Measurements from ENCODE around the gene FAM241B.

FAM241B gene

DNA sequence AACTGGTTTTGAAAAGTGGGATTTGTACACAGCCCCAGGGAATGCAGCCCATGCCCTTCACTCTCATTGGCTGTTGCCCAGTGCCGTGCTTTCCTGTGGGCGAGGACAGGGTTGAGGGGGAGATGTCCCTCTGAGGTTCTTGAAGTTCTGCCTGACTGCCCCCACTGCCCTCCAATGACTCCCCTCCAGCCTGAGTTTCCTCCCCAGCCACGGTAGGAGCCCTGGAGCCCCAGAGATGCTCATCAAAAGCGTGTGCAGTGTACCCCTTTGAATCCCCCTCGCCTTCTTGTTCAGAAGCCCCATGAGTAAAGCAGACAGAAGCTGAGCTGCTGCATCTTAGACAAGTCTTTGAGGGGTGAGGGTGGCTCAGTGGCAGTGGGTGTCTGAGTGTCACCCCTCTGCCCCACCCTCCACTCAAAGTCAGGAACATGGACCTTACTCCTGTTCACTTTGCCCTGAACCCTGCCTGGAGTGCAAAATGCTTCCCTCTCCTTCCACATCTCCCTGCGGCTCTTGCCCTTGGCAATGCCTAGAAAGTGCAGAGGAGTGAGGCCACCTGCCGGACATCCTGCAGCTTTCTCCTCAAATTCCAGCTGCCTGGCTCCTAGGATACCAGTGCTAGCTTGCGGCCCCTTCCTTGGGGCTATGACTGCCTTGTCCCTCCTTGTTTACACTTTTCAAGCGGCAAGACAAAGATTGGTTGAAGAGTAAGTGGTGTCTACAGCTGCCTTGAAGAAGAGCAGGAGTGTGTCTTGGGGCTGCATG, 19.9 kb downstream of the FAM241B start:
- DNase-seq = no peak

DNA sequence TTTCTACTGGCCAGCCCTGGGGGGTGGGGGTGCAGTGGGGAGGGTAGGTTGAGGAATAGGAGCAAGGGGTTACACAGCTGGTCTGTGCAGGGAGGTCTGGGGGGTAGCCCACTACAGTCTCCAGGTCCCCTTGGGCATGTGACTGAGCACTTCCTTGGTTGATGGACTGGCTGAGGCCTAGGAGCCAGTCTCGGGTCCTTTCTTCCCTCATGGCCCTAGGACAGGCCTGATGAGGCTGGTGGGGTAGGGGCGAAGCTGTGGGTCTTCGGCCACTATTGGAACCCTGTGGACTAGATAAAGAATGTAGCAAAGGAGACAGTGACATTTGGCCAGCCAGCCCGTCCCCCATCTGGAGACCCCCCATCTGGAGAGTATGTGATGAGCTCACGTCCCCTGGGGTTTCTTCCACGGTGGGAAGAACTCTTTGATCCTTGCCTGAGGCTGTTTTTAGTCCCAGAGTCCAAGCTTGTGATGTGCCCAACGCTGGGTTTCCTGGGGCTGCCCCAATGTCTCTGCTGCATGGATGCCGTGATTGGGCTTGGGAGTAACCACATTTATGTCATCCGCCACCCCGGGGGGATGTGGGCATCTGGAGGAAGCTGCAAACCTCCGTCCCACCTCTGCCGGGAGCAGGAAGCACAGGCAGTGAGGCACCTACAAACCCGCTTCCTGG, 20.7 kb downstream of the FAM241B start:
- DNase-seq = no peak

DNA sequence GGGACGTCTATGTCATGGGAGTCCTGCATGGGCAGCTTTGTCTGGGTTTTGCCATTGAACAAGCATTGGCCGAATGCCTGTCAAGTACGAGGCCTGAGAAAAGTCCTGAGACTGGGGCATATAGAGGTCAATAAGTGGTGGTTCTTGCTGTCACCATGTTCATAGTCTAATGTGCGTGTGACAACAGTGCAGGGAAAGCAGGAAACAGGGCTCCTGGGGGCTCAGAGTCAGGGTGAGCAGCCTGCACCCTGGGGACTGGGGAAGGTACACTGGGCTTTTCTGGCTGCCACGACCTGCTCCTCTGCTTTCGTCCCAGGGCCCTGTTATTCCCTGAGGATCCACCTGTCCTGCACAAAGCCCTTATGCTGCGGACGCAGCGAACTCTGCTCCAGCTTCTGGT, 21.3 kb downstream of the FAM241B start:
- no peak for DNase-seq

DNA sequence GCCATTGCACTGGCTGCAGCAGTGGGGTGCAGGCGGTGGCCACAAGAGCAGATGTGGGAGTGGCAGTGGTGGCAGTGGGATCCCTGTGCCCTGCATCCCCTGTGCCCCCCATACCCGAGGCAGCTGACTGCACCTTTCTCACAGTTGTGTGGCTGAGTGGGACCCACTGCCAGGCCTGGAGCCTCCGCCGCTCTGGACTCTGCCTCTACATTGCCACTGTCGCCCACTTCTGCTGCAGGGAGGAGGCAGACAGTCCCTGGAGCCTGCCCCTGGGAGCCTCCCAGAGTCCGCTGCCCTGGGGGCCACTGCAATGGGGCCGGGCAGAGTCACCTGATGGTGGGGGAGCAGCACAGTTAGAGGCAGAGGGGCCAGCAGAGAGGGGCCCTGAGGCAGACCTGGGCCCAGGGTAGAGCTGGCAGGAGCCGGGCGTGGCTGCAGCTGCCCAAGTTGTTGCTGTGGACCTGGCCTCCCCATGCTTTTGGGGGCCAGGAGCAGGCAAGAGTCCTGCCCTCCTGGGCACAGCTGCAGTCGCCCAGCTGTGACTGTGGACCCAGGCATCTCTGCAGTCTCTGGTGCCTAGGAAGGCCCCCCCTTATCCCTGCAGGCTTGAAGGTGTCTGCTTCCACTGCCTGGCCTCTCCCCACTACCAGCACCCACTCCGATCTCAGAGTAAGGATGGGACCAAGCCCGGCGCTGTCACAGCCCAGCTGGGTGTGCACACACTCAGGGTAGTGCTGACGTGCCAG, 22.2 kb downstream of the FAM241B start:
- DNase-seq = no peak

DNA sequence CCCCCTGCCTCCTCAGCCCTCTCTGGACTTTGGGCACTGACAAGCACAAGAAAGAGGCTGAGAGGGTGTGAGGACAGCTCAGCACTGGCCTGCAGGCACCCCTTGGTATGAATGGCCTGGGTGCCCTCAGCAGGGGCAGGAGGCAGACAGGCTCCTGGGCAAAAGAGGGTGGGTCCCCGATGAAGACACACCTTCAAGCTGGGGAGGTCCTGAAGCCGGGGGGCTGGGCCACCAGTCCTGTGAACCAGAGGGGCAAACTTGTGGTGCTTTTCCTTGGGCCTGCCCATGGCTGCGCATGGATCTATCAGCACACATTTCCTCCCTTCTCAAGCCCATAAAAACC, 22.8 kb downstream of the FAM241B start:
- no peak for DNase-seq

DNA sequence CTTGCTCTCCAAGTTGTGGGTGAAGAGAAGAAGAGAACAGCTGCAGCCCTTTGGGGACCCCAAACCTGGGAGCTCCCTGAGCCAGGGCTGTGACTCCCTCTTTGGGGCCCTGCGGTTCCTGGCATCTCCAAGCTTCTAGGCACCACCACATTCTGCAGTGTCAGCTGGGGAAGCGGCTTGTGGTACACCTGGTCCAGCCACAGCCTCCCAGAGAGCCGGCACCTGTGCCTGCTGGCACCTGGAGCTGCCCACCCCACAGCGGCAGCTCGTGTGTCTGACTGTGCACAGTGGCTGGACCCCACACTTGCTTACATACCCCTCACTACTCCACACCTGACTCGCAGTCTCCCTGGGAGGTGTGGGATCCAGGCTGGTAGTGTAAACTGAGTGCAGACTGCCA, 23.5 kb downstream of the FAM241B start:
- no peak for DNase-seq

DNA sequence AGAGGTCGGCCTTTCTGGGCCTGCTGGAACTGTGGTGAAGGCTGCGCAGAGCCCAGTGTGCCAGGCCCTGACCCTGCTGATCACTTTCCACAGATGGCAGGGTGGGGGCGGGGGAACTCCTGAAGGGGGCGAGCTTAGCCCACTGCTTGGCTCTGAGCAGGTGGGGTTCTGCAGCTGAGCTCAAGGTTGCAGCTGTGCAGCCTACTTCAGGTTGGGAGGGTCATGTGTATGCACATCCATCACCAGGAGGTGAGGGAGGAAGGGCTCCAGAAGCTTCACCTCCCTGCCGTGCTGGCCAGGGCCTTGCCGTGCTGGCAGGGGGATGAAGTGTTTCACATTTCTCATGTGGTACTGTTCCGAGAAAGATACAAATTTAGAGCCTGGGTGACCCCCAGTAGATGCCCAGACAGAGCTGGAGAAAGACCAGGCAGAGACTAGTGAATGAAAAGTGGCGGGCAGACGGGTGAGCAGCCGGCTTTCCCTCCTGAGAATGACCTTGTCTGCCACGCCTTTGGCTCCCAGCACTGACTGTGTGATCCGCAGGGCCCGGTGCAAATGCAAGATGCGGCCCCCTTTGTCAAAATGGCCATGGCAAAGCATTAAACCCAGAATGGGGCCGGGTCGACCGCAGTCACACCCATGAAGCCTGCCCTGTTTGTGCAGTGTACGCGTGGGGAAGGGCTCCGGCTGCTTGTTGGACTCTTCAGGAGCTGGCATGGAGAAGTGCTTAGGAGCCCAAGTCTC, 25.2 kb downstream of the FAM241B start:
- no peak for DNase-seq

DNA sequence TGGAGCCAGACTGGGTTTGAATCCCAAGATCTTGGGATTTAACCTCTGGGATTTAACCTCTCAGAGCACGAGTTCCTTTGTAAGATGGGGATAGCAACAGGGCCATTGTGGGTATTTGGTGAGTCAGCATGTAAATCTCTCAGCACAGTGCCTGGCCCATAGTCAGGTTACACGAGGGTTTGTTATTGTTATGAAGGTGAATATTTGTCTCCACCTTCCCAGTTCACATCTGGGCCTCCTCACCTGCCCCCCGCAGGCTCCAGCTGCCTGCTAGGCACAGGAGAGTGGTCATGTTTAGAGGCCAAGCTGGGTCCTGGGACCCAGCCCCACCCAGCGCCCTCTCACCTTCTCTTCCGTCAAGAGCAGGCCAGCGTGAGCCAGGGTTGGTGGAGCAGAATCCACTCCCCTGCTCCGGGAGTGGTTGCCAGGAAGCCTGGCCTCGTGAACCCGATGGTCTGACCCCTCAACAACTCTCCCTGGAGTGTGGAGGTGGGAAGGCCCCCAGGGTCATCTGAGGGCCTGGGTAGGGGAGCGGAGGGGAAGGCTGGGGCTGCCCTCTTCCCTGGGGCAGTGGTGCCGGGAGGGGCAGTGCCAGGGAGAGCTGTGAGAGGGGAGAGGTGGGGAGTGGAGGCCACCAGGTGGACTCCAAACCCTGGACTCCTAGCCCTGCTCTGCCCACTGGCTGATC, 26.0 kb downstream of the FAM241B start:
- no peak for DNase-seq

DNA sequence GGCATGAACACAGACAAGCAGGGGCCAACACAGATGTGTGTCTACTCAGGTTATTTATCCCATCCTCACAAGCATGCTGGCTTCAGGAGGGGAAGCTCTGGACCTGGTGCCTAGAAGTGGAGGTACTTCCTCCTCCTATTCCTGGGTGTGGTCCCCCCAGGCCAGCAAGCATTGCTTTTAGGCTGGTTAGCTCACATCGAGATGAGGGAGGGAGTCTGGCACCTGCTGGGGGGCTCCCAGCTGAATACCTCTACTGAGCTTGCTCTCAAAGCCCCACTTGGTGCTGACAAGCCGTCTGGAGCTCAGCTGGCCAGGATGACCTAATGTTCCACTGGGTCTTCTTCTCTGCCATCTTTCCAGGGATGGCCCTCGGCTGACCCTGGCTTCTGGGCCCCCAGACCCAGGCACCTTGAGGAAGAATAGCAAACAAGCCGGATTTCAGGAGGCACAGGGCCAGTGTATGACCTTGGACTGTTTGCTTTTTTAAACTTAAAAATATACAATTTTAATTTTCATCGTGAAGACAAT, 26.8 kb downstream of the FAM241B start:
- DNase-seq = no peak

DNA sequence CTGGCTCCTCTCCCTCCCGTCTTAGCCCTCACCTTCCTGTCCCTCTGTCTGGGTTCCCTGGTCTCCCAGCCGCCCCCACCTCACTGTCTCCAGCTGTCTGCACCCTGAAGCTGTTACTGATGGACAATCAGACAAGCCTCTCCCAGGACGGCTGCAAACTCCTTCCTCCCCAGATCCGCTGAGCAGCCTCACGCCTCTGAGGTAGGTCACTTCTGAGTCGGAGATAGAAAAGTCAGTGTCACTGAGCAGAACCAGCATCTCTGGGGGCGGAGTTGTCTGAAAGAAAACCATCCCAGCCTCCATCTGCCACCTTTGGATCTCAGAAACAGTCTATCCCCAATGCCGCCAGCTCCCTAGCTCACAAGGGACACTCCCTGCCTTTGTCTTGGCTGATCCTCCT, 27.4 kb downstream of the FAM241B start:
- no peak for DNase-seq

DNA sequence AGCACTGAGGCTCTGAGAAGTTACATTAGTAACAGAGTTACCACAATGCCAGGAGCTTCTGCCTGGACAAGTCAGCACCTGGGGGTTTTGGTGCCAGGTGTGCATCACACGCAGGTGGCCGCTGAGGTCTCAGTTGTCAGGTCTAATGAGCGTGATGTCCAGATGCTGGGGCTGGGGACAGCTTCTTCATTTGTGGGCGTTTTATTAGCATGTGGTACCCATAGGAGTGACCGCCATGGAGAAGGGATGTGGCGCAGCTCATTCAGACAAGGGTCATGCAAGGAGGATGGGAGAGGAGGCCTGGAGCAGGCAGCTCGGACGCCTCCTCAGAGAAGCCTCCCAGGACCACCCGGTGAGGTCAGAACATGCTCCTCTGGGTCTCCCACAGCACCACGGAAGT, 27.8 kb downstream of the FAM241B start:
- no peak for DNase-seq

DNA sequence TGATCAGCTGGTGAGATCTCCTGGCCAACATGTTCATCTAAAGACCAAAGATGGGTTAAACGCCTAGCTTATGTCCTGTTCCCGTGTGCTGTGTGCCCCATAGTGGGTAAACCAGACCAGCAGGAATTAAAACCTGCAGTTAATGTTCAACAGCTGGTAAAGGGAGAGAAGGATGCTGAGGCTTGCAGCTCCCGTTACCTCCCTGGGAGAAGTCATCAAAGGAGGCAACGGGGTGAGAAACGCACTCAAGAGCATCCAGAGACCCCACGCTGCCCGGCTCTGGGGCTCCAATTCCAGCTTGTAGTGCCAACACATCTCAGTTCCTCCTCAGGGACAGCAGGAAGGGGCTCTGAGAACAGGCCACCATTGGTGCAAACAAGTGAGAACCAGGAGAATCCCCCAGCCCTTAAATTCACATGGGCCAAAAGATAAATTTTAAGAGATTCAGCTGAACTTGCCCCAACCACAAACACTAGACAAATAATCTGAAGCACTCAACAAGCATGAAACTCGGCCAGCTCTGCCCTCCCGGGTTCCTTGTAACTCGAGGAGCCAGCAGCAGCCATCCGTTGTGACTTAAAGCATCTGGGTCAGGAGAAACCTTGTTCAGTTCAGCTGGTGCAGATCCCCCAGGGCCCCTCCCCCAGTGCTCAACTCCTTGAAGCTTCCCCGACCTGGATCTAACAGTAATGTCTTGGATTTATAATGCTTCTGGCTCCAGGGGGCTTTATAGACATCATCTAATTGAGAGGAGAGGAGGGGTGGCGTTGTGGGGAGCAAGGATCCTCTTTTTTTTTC, 29.4 kb downstream of the FAM241B start:
- DNase-seq = no peak

DNA sequence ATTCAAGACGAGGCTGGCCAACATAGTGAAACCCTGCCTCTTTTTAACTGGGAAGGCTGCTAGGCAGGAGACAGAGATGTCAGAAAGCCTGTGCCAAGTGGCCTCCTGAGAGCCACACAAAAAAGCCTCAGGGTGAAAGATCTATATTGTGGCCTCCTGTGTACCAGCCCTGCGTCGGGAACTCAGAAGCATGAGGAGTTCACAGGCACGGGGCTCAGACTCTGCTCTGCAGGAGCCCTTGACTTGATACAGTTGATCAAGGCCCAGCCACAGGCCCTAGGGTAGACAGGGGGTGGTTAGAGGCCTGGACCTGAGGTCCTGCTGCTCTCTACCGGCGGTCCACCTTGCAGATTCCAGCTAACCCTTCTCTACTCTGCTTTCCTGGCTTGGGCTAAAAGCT, 30.2 kb downstream of the FAM241B start:
- no peak for DNase-seq

DNA sequence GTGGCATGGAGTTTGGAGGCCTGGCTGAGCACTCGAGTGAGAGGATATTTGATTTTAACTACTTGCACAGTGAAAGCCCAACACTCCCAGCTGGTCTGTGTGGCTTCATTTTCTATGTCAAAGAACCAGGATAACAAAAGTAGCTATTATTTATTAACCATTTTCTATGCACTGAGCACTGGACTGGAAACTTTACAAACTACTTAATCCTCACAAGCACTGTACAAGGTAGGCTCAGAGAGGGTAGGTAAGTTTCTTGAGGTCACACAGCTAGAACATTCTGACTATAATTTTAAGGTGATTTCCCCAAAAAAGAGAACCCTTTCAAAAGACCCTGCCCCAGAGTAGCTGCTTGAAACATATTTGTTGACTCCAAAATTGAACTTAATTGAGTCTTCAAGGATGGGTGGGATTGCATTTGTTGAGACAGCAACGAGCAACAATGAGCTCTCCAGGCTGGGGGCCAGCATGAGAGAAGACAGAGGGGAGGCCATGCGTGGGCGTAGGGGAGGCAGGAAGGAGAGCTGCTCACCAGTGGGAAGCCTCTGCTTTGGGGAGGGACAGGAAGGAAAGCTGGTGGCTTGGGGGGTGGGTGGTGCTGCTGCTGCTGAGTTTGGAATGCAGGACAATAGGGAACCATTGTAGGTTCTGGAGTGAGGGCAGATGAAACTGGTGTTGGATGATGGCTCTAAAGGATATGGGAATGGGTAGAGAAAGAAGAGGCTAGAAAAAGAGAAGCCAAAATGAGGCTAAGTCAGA, 31.5 kb downstream of the FAM241B start:
- no peak for DNase-seq

DNA sequence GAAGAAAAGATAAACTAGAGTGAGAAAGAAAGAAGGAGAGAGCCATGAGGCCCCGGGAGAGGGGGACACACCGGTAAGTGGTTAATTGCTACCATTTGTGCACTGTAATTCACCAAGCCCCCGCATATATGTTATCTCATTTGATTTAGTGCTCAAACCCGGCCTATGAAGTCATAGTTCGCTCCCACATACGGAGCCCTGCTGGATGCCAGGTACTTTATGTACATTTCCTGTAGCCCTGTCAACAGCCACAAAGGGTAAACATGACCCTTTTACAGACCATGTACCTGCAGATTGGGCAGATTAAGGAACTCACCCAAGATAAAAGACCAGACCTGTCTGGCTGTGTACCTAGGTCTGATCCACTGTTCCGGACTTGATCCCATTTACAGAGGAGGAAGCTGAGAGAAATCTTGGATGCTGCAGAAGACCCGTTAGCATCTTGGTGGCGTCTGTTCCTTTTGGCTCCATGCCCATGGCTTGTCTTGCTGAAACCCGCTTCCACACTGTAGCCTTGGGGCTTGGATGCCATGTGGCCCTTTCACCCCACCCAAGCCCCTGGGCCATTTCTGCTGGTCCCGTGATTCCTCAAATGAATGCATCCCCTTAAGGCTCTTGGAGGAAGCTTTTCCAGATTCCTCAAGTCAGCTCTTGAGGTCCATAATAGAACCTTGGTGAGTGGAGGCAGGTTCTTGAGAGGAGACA, 32.3 kb downstream of the FAM241B start:
- DNase-seq = no peak

DNA sequence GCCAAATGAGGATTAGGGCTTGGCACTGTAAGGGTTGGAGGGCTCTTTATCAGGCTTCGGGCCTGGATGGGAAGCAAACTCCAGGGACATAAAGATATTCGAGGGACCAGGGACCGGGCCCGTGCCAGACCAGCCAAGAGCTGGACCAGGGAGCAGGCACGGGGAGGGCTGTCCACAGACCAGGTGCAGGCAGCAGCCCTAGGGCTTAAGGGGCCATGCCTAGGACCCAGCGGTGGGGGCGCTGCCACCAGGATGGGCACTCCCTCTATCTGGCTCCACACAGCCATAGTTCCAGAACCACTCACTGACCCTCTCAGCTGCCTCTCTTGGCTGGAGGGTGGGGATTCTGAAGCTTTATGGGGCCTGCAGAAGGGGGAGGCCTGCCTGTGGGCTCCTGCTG, 32.9 kb downstream of the FAM241B start:
- DNase-seq = no peak

DNA sequence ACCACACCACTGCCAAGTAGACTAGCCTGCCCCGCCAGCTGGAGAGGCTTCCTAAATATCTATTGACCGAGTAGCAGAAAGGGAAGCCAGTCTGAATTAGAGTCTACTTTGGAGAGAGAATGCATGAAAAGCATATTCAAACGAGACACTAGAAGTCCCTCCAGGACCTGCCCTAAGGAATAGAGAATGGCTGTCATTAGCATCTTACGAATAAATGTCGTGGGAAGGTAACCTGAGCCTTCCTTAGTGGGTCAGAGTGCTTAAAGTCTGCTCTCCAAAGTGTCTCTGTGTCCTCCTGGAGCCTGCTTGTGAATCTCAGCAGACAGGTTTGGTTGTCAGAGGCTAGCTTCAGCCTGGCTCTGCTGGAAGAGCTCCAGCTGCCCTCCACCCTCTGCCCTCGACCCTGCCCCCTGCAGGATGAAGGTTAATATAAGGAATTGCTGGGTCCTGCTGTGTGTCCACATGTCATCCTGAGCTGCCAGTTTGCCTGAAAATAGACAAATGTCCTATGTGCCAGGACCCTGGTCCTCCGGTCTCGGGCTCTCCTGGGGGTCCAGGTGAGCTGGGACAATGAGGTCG, 33.4 kb downstream of the FAM241B start:
- no peak for DNase-seq

DNA sequence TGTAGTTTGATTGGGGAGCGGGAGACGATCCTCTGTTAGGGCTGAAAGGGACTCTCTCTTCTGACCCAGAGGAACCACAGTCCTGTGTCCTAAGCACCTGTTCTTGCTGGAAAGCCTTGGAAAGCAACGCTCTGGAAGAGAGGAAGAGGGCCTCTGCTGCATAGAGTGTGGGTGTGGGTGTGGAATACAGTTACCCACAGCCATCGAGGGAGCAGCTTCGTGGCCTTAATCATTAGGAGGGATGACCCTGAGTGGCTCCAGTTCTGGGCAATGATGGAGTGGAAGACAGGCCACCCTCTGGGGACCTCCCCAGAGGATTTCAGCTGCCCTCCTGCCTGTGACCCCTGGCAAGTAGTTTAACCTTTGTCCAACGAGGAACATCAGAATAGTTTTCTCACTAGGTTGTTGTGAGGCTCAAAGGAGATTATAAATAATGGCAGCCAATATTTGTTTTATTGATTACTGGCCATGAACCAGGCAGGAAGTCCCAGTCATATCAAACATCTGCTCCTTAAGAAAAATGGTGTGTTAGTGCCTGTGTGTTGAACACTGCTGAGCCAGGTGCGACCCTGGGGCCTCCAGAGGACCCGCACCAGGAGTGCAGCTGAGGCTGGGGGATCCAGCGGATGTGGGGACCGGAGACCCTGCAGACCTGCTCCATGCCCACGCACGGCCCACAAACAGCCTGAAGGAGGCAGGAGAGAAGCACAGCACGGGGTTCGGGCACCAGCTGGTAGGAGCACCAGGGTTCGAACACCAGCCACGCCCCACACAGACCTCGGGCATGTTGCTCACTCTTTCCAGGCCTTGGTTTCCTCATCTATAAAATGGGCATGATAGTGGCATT, 35.6 kb downstream of the FAM241B start:
- no peak for DNase-seq

DNA sequence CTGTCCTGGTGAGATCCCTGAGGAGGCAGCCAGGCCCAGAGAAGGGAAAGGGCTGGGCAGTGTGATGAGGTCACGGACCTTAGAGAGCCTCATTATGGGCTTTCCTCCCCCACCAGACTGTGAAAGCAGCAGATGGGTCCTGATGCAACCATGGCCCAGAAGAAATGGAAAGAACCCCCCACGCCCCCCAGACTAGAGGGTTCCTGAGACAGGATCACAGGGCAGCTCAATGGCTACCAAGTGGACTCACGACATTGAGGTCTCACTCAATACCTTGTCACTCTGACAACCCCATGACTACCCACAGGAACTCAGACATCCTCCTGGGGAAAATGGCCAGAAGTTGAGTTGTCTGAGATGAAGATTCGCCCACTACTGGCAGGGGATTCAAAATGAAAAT, 36.7 kb downstream of the FAM241B start:
- no peak for DNase-seq

Measured in NCI-H1092 treated with DMSO at 0.1 percent for 48 hours (cell line).